Caki2 (cell line): Measurements from ENCODE around the gene DDX24. TPM values are rescaled to one million over a fixed set of nuclear protein-coding genes. Genes with fewer than 3 reads are reported as not detected.

Experiments
- DNase-seq: peaks from one replicate; pipeline ENCODE4 v3.0.0-alpha.2; 2015; ENCODE audit warnings: low read depth
- in situ Hi-C: cut with HindIII; loops from 2 replicates; pipeline ENCODE4 v1.10.0; 2016; ENCODE audit warnings: low sequenced_read_pairs, low pct_unique_long_range_greater_than_20kb, mixed read lengths
- total RNA-seq: library from RNA; depleted of rRNA; stranded (reverse); fragments of >200 nt; shearing (Covaris generic); gene quantifications from 2 replicates; pipeline ENCODE4 v1.2.3, GENCODE V29; 2014; ENCODE audit warnings: low replicate concordance

Gene DDX24
- total RNA-seq, 1 experiment from 2014 or later = 89.6 TPM

GRCh38 chr14:94054936-94055335 is 26.1 kb downstream of the DDX24 start:
- DNase-seq = no peak
- in situ Hi-C loops = no loop called here

GRCh38 chr14:94054401-94054800 is 26.6 kb downstream of the DDX24 start:
- no peak for DNase-seq
- in situ Hi-C loops = no loop called here

GRCh38 chr14:94052662-94053061 is 28.3 kb downstream of the DDX24 start:
- DNase-seq = no peak
- in situ Hi-C loops = no loop called here

- in situ Hi-C loops = no loop called here
- no peak for DNase-seq
These were observed 28.8 kb downstream of the DDX24 start for GRCh38 chr14:94052199-94052598.

- in situ Hi-C loops = no loop called here
- no peak for DNase-seq
These were observed 29.2 kb downstream of the DDX24 start for GRCh38 chr14:94051779-94052178.

- in situ Hi-C loops = no loop called here
- DNase-seq = no peak
These were observed 29.9 kb downstream of the DDX24 start for GRCh38 chr14:94051115-94051514.

- DNase-seq = no peak
- in situ Hi-C loops = no loop called here
These were observed 30.6 kb downstream of the DDX24 start for GRCh38 chr14:94050231-94050880.

GRCh38 chr14:94049625-94050023 is 31.4 kb downstream of the DDX24 start:
- in situ Hi-C loops = no loop called here
- no peak for DNase-seq

- DNase-seq = no peak
- in situ Hi-C loops = no loop called here
These were observed 32.0 kb downstream of the DDX24 start for GRCh38 chr14:94048691-94049624.

- in situ Hi-C loops = no loop called here
- DNase-seq = no peak
These were observed 33.4 kb downstream of the DDX24 start for GRCh38 chr14:94047581-94047980.

- no peak for DNase-seq
- in situ Hi-C loops = no loop called here
These were observed 34.2 kb downstream of the DDX24 start for GRCh38 chr14:94046696-94047250.

- no peak for DNase-seq
- in situ Hi-C loops = no loop called here
These were observed 35.2 kb downstream of the DDX24 start for GRCh38 chr14:94045563-94046345.

- in situ Hi-C loops = no loop called here
- no peak for DNase-seq
These were observed 35.9 kb downstream of the DDX24 start for GRCh38 chr14:94045101-94045500.

GRCh38 chr14:94044476-94045091 is 36.4 kb downstream of the DDX24 start:
- no peak for DNase-seq
- in situ Hi-C loops = no loop called here

GRCh38 chr14:94043756-94044475 is 37.1 kb downstream of the DDX24 start:
- in situ Hi-C loops = no loop called here
- DNase-seq = no peak

- no peak for DNase-seq
- in situ Hi-C loops = no loop called here
These were observed 37.8 kb downstream of the DDX24 start for GRCh38 chr14:94043111-94043755.

GRCh38 chr14:94042433-94043091 is 38.4 kb downstream of the DDX24 start:
- no peak for DNase-seq
- in situ Hi-C loops = no loop called here
